HG02973 (cell line): ENCODE results near the gene RETREG1.

Experiments
- ATAC-seq: cut with Tn5 transposase; IDR thresholded peaks from one replicate; pipeline ENCODE4 v1.9.1; 2021; ENCODE audit warnings: moderate library complexity; ENCODE audit not compliant: unreplicated experiment

The RETREG1 gene

DNA sequence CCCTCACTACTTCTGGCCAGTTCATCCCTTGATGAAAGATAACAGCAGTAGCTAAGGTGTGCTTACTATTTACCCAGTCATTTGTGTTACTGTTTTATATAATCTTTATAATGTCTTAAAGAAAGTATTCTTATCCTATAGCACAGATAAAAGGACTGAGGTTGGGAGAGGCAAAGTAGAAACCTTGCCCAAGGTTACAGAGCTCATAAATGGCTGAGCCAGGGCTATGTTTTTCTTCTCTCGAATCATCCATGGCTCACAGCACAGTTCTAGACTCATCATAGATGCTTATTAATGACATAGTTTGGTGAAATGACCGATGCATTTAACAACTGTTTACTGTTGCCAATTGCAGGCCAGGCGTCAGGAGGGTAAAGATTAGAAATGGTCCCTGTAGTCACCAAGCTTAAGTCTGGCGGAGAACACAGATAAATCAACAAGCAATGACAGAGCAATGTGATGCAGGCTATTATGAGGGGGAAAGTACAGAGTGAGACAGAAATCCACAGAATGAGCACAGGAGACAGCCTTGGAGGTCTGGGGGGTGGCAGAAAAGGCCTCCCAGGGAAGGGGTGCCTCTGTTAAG is 85.6 kb downstream of the RETREG1 start:
- ATAC-seq = no peak

DNA sequence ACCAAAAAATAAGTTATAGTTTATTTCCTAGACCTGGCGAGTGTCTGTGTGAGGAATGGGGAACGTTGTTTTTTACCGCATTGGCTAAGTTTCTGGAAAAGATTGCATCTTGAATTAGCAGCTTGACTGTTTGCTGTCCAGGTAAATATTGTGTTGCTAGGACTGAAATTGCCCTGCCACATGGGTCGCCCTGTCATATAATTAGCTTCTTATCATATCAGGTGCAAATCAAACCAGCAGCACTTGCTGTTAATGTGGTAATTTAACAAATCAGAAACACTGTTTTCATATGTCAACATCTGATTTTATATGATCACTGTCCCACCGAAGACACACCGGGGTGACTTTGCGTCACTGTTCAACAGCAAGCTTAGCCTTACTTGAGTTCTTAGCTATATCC is 87.5 kb downstream of the RETREG1 start:
- ATAC-seq = no peak

- no peak for ATAC-seq
These were observed 88.3 kb downstream of the RETREG1 start for GRCh38 chr5:16528382-16529110.

- no peak for ATAC-seq
These were observed 91.1 kb downstream of the RETREG1 start for GRCh38 chr5:16525651-16526050.

DNA sequence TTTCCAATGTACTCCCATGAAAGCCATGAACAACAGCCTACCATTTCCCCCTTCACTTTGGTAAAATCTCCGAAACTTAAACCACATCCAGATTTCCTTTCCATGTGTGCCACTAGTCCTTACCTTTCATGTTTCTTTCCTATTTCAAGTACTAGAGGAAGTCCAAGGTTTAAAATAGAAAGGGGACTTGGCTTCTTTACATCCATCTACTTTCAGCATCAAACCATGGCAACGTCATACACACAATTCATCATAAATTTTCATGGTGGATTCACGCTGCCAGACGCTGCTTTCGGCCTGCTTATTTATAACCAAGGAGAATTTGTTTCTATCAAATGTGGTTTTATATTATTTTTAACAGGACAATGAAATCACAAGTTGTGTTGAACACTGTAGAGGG is 92.5 kb downstream of the RETREG1 start:
- ATAC-seq = no peak

GRCh38 chr5:16521521-16522483 is 95.0 kb downstream of the RETREG1 start:
- ATAC-seq = no peak

- ATAC-seq = no peak
These were observed 96.0 kb downstream of the RETREG1 start for GRCh38 chr5:16520841-16521240.

GRCh38 chr5:16519435-16519834 is 97.4 kb downstream of the RETREG1 start:
- no peak for ATAC-seq

- no peak for ATAC-seq
These were observed 98.2 kb downstream of the RETREG1 start for GRCh38 chr5:16518606-16519005.

DNA sequence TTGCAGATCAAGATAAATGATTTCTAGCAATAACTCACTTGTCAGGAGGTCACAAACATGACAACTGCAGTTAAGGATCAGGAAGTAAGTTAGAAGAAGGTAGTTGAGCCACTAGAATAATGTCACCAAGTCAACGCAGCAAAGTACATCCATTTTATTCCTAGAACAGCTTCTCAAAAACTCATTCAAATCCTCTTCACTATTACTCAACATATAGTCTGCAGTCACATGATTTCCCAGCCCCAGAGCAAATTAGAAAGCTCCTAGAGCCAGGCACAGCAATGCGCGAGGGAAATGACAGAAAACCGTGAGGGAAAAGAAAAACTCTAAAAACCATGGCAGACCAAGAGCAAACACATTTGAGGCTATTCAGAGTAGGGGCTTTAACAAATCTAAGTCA is 101.3 kb downstream of the RETREG1 start:
- no peak for ATAC-seq

DNA sequence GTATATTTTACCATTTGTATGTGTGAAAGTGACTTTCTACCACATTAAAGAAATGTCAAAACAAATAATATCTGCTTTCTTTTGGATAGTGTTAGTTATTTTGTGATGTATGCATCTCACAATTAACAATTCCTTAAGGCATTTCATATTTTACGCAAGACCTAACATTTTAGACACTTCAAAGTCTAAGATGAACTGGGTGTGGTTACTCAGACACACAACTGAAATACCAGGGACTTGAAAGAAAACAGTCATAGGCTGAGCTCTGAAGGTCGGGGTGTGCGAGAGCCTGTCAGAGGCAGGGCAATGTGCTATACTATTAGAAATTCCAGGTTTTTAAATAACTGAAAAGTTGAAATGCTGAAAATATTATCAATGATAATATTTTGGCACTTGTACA is 106.7 kb downstream of the RETREG1 start:
- no peak for ATAC-seq

- ATAC-seq = no peak
These were observed 107.9 kb downstream of the RETREG1 start for GRCh38 chr5:16508730-16509531.

DNA sequence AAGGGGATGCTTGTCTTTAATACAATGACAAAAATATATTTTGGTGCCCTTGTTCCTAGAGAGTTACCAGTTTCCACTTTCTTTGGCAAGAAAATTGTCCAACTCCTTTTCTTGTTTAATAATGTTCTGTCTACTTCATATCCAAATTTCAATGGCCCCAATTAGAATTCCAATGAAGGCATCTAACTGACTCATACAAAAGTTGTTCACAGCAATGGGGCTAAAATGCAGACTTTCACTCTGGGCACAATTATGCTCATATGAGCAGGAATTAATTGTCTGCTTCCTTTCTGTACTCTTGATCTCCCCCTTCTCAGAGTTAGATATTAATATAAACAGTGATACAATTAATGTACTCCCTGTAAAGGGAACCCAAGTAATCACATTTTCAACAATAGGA is 109.1 kb downstream of the RETREG1 start:
- no peak for ATAC-seq

- ATAC-seq = no peak
These were observed 110.9 kb downstream of the RETREG1 start for GRCh38 chr5:16505904-16506303.

DNA sequence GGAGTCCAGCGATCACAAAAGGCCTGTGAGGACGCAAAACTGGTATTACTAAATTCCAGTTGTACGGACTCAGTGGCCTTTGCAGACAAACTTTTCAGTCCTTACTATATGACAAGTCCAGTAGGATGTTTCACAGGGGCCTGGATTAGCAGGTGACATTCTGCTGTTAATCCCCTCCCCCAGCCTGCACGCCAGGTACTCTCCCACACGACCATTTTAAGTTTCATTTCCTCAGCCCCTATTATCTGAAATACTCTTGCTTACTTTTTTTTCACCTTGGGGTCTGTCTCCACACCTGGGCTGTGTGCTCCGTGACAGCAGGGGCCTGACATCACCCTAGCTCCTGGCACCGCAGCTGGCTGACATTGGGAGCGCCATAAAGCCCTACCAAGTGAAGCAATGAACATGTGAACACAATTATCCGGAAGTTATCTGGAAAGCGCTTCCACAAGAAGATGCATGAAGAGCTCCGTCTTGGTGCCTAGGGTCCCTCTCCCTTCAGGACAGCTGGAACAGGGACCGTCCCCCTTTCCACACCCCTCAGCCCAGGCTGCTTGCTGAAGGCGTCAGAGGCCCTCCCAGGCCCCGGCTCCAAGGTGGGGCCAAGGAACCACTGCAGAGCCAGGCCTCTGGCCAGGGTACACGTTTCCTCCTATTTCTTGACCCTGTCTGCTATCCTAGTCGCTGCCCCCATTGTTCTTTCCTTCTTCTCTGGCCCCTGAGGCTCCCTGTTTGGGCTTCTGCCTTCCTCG is 111.5 kb downstream of the RETREG1 start:
- ATAC-seq = no peak

DNA sequence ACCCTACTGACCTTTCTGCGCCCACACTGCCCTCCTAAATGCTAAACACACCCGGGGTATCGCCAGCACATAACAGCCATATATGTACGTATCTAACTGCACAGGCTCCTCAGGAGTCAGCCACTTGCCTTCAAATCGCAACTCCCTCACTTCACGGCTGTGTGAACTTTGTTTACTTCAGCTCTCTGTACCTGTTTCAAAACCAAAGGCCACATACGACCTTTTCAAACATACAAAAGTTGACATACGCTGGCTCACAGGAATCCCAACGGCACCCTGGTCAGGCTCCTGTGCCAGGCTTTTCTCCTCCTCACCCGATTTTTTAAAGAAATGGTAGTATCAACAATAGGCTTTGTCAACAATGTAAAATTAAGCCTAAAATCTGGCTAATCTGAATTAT is 112.2 kb downstream of the RETREG1 start:
- ATAC-seq = no peak

DNA sequence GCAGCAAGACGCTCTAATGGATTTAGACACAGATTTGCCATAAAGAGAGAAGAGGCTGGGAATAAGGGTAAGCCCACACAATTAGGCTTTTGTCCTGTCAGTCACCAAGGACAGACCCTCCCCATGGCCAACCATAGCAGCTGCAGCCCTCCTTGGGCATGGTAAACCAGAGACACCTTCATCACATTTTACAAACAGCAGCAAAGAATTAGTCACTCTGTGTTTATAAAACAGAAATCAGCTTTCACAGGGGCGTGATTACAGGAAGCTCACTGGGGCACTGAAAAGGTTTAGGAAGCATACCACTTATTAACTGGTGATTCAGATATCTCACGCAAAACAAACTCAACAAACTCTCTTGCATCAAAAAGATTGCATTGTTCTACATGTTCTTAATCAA is 113.9 kb downstream of the RETREG1 start:
- ATAC-seq = no peak

- ATAC-seq = no peak
These were observed 116.8 kb downstream of the RETREG1 start for GRCh38 chr5:16500024-16500423.

GRCh38 chr5:16497546-16497945 is 119.3 kb downstream of the RETREG1 start:
- no peak for ATAC-seq

DNA sequence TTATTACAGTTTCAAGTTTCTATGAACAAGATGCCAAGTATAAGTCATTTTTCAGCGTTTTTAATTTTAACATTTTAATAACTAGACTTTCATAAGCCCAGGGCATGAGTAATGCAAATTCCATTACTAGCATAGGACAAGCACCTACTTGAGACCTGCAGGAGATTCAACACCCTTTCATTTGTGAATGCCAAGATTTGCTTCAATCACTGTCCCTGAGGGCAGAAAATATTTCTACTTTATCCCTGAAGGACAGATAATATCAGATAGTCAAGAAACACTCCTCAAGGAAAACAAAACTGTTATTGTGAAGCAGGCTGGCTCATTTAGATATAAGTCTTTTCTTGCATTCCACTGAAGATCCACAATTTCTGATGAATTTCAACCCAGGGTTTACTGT is 123.5 kb downstream of the RETREG1 start:
- no peak for ATAC-seq
